PC-3 (cell line): Measurements from ENCODE around the gene MEI1. TPM values are rescaled to one million over a fixed set of nuclear protein-coding genes. Genes with fewer than 3 reads are reported as not detected.

Experiments
- ATAC-seq: fragments of 200-7000 bp; cut with Tn5 transposase; 2 replicates; pipeline ENCODE4 v1.9.1; 2020; ENCODE audit warnings: mild to moderate bottlenecking, moderate library complexity
- BruUV-seq: library from RNA; stranded (reverse); fragments of 400-500 nt; replicated peaks from 2 replicates; lab custom pipeline; 2021; lab: Mats Ljungman, UMichigan
- CTCF ChIA-PET: fragments of 300-600 bp; sonication (Branson Sonifier 250); formaldehyde crosslinking; loops from one replicate; lab custom pipeline; 2022; ENCODE audit warnings: antibody characterized with exemption; lab: Charles Lee
- POLR2A ChIA-PET: fragments of 300-600 bp; sonication (Branson Sonifier 250); formaldehyde crosslinking; loops from one replicate; lab custom pipeline; 2022; ENCODE audit warnings: antibody characterized with exemption; ENCODE audit not compliant: unreplicated experiment; lab: Charles Lee
- DNase-seq: peaks from one replicate; pipeline ENCODE4 v3.0.0-alpha.2; 2015
- H2AFZ ChIP-seq: fragments of 300-600 bp; sonication (generic); 2 replicates; pipeline ENCODE4 v1.6.0; 2016; ENCODE audit warnings: antibody characterized with exemption, low read length
- H3F3A ChIP-seq: fragments of 300-600 bp; sonication (generic); one replicate; pipeline ENCODE4 v1.6.0; 2017; ENCODE audit warnings: antibody characterized with exemption, low read length, control low read depth, mild to moderate bottlenecking; ENCODE audit not compliant: unreplicated experiment
- H3K27ac ChIP-seq: fragments of 300-600 bp; sonication (generic); 2 replicates; pipeline ENCODE4 v1.5.1; 2016; ENCODE audit warnings: mild to moderate bottlenecking, low read length
- H3K27me3 ChIP-seq: fragments of 300-600 bp; sonication (generic); 2 replicates; pipeline ENCODE4 v1.6.1; 2016; ENCODE audit warnings: low read length, mixed read lengths
- H3K36me3 ChIP-seq: fragments of 300-600 bp; sonication (generic); 2 replicates; pipeline ENCODE4 v1.6.1; 2016; ENCODE audit warnings: low read depth, mixed run types, low read length, mixed read lengths
- H3K4me1 ChIP-seq: fragments of 300-600 bp; sonication (generic); 2 replicates; pipeline ENCODE4 v1.5.1; 2016; ENCODE audit warnings: low read length; ENCODE audit not compliant: insufficient read depth
- H3K4me2 ChIP-seq: fragments of 300-600 bp; sonication (generic); 2 replicates; pipeline ENCODE4 v1.6.0; 2016; ENCODE audit warnings: low read length
- H3K4me3 ChIP-seq: fragments of 300-600 bp; sonication (generic); 2 replicates; pipeline ENCODE4 v1.5.1; 2016; ENCODE audit warnings: mild to moderate bottlenecking, low read length, mixed read lengths
- H3K79me2 ChIP-seq: fragments of 300-600 bp; sonication (generic); 2 replicates; pipeline ENCODE4 v1.6.1; 2017; ENCODE audit warnings: low read length, mixed read lengths
- H3K9ac ChIP-seq: fragments of 300-600 bp; sonication (generic); 2 replicates; pipeline ENCODE4 v1.6.0; 2016; ENCODE audit warnings: mild to moderate bottlenecking, low read length
- H3K9me2 ChIP-seq: fragments of 300-600 bp; sonication (generic); replicated peaks from 2 replicates; pipeline ENCODE4 v1.6.1; 2016; ENCODE audit warnings: mixed run types, low read length, mixed read lengths
- H3K9me3 ChIP-seq: fragments of 300-600 bp; sonication (generic); 2 replicates; pipeline ENCODE4 v1.6.1; 2016; ENCODE audit warnings: low read length, mixed read lengths
- H4K20me1 ChIP-seq: fragments of 300-600 bp; sonication (generic); 2 replicates; pipeline ENCODE4 v1.6.1; 2016; ENCODE audit warnings: low read length, mixed read lengths
- CTCF ChIP-seq: fragments of 300-600 bp; sonication (generic); conservative IDR thresholded peaks from 2 replicates; pipeline ENCODE4 v1.5.1; 2017; ENCODE audit warnings: antibody characterized with exemption, low read depth, mild to moderate bottlenecking, low read length
- EZH2 ChIP-seq: fragments of 300-600 bp; sonication (generic); IDR thresholded peaks from one replicate; pipeline ENCODE4 v1.6.1; 2017; ENCODE audit warnings: antibody characterized with exemption, mild to moderate bottlenecking, low read length; ENCODE audit not compliant: unreplicated experiment
- EZH2phosphoT487 ChIP-seq: fragments of 300-600 bp; sonication (generic); IDR thresholded peaks from 2 replicates; pipeline ENCODE4 v1.6.1; 2018; ENCODE audit warnings: mild to moderate bottlenecking, antibody characterized with exemption, low read length, borderline replicate concordance
- intact Hi-C: fragments of 100-400 bp; cut with micrococcal nuclease; formaldehyde crosslinking; loops from 2 replicates; pipeline ENCODE4 v1.9.0; 2023
- total RNA-seq: library from RNA; depleted of rRNA; stranded (reverse); fragments of >200 nt; gene quantifications from 2 replicates; pipeline ENCODE4 v1.2.3, GENCODE V29; 2014

The MEI1 gene
- total RNA-seq, 1 experiment from 2014 or later, result 1.4 TPM

GRCh38 chr22:41845380-41846267 lies 146.3 kb downstream of the MEI1 start:
- H4K20me1 ChIP-seq, result peaks cover 18% of the 10 kb centered on the region; the same call in 1 of the 2 replicates
- H3K27ac ChIP-seq, result no peak overlapping the region
- no peaks in the 10 kb centered on the region for H3K9me2 ChIP-seq
- H3K4me3 ChIP-seq, result no peak overlapping the region
- H2AFZ ChIP-seq, result no peak overlapping the region
- peaks cover 89% of the 10 kb centered on the region for H3K79me2 ChIP-seq
- no peaks in the 10 kb centered on the region for H3K27me3 ChIP-seq
- peaks cover 42% of the 10 kb centered on the region for H3K4me1 ChIP-seq
- DNase-seq (no peak), ATAC-seq (no peak)
- H3K9me3 ChIP-seq, result no peaks in the 10 kb centered on the region
- ChIA-PET CTCF (no interaction called here), POLR2A (no interaction called here)
- no peak overlapping the region for H3K4me2 ChIP-seq
- intact Hi-C loops, result no loop called here
- H3K36me3 ChIP-seq, result no peaks in the 10 kb centered on the region
- no peaks in the 10 kb centered on the region for H3F3A ChIP-seq
- no peak for TF ChIP-seq EZH2
- TF ChIP-seq CTCF, result no peak
- no peak for TF ChIP-seq EZH2phosphoT487
- no TSS peak for BruUV-seq
- no peak overlapping the region for H3K9ac ChIP-seq

DNA sequence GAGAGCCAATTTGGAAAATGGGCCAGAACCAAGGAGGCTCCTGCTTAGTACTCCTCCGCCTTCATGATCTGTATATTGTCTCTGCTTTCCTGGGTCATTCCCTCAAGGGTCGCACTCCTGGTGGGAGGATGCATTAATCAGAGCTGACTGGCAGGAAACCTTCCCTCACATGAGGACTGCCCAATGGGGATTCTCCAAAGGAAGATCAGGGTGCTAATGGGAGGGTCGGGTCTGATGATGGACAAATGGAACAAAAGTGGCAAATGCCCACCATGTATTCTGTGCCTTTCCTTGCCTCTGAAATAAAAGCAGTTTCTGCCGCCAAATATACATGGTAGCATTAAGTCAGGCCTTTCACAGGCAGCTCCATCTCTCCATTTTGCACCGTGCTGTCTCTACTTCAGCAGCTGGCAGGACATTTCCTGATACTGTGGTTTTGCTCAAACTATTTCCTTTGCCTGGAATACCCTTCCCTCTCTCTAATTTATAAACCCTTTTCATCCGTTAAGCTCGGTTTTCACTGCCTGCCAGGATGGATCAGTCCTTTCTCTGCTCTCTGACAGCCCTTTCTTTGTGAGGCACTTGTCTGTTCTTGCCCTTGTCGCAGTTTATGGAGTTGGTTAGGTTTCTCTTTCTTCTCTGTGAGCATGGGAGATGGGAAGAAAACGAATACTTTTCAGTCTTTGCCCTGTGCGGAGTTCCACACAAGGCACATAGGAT lies 147.1 kb downstream of the MEI1 start:
- Histone ChIP-seq H3K9me2 (no peaks in the 10 kb centered on the region), H3K4me1 (peaks cover 34% of the 10 kb centered on the region), H3K79me2 (peaks cover 81% of the 10 kb centered on the region), H3F3A (no peaks in the 10 kb centered on the region), H3K4me3 (no peak overlapping the region), H3K36me3 (no peaks in the 10 kb centered on the region), H2AFZ (no peak overlapping the region), H3K9ac (no peak overlapping the region), H3K27ac (no peak overlapping the region), H4K20me1 (peaks cover 18% of the 10 kb centered on the region; the same call in 1 of the 2 replicates), H3K27me3 (no peaks in the 10 kb centered on the region), H3K9me3 (no peaks in the 10 kb centered on the region), H3K4me2 (no peak overlapping the region)
- no peak for TF ChIP-seq EZH2
- no peak for TF ChIP-seq CTCF
- CTCF ChIA-PET, result no interaction called here
- intact Hi-C loops, result no loop called here
- POLR2A ChIA-PET, result no interaction called here
- BruUV-seq, result no TSS peak
- ATAC-seq, result no peak
- no peak for DNase-seq
